ENCODE data around the gene CALML5. TPM values are rescaled to one million over a fixed set of nuclear protein-coding genes. Genes with fewer than 3 reads are reported as not detected.

Gene CALML5
- total RNA-seq, 2 donors from 2014 or later = not detected

GRCh38 chr10:5502571-5503476 lies 3.5 kb upstream of the CALML5 start:
- no peaks in the 10 kb centered on the region for H3K9me3 ChIP-seq
- no peak for ATAC-seq
- TF ChIP-seq CTCF (IDR thresholded peaks at IDR 0.05) (no peak), POLR2A (IDR thresholded peaks at IDR 0.05) (no peak)
- no peaks in the 10 kb centered on the region for H3K36me3 ChIP-seq (replicated peaks in 1 of 2; ENCODE audit: insufficient read depth in 1 of 2, low read depth in 2 of 2)
- H3K27me3 ChIP-seq = no peaks in the 10 kb centered on the region
- intact Hi-C loops (cut with DNase I) = no loop called here
- 69 to 75% methylated on average over 14 of the region's 14 CpGs for WGBS, 2 donors
- peak overlapping the region; percentile 72 to 77 (median 74) for H3K27ac ChIP-seq
- peak in 1 of 4 donors; percentile 11 for DNase-seq
- no peak overlapping the region for H3K4me3 ChIP-seq
- H3K4me1 ChIP-seq = peaks cover 58% of the 10 kb centered on the region

GRCh38 chr10:5502061-5502521 lies 2.7 kb upstream of the CALML5 start:
- ATAC-seq = no peak
- intact Hi-C loops (cut with DNase I) = no loop called here
- DNase-seq = no peak
- Histone ChIP-seq H3K27ac (peak overlapping the region; percentile 72 to 77 (median 74)), H3K36me3 (replicated peaks in 1 of 2; ENCODE audit: insufficient read depth in 1 of 2, low read depth in 2 of 2) (no peaks in the 10 kb centered on the region), H3K4me1 (peaks cover 58% of the 10 kb centered on the region), H3K27me3 (no peaks in the 10 kb centered on the region), H3K9me3 (no peaks in the 10 kb centered on the region), H3K4me3 (no peak overlapping the region)
- WGBS, 2 donors = 67 to 77% methylated on average over 12 of the region's 12 CpGs
- no peak for TF ChIP-seq POLR2A (IDR thresholded peaks at IDR 0.05)
- no peak for TF ChIP-seq CTCF (IDR thresholded peaks at IDR 0.05)

GRCh38 chr10:5500910-5501309 lies 1.5 kb upstream of the CALML5 start:
- peak in 1 of 4 donors; percentile 7 for DNase-seq

GRCh38 chr10:5500162-5500670 lies 846 bp upstream of the CALML5 start:
- ATAC-seq (no peak), DNase-seq (peak in 1 of 4 donors; percentile 4)
- H3K27ac ChIP-seq = no peak overlapping the region
- TF ChIP-seq CTCF (IDR thresholded peaks at IDR 0.05) = no peak
- H3K4me1 ChIP-seq = peaks cover 44% of the 10 kb centered on the region
- H3K4me3 ChIP-seq = no peak overlapping the region
- 94% methylated on average over 7 of the region's 7 CpGs for WGBS, 2 donors
- H3K36me3 ChIP-seq (replicated peaks in 1 of 2; ENCODE audit: insufficient read depth in 1 of 2, low read depth in 2 of 2) = no peaks in the 10 kb centered on the region
- no peaks in the 10 kb centered on the region for H3K9me3 ChIP-seq
- intact Hi-C loops (cut with DNase I) = no loop called here
- no peaks in the 10 kb centered on the region for H3K27me3 ChIP-seq

More at GRCh38 chr10:5500910-5501309, 1.5 kb upstream of the CALML5 start:
- no peak overlapping the region for H3K27ac ChIP-seq
- WGBS, 2 donors = 92 to 93% methylated on average over 5 of the region's 5 CpGs
- TF ChIP-seq POLR2A (IDR thresholded peaks at IDR 0.05) (no peak), CTCF (IDR thresholded peaks at IDR 0.05) (no peak)
- H3K36me3 ChIP-seq (replicated peaks in 1 of 2; ENCODE audit: insufficient read depth in 1 of 2, low read depth in 2 of 2) = no peaks in the 10 kb centered on the region
- no peaks in the 10 kb centered on the region for H3K9me3 ChIP-seq
- peaks cover 50% of the 10 kb centered on the region for H3K4me1 ChIP-seq
- no peak for ATAC-seq
- no peaks in the 10 kb centered on the region for H3K27me3 ChIP-seq
- no peak overlapping the region for H3K4me3 ChIP-seq
- intact Hi-C loops (cut with DNase I) = no loop called here

Measured in body of pancreas (tissue), 4 donors.